ENCODE measurements around the gene CASR.
"Not testable (repeated sequence)": the region's sequence is repeated elsewhere in the genome, so short reads cannot be mapped to it uniquely, and the experiment has no call there.

- not testable (repeated sequence) for TF ChIP-seq CTCF (IDR thresholded peaks at IDR 0.05; ENCODE audit: low read length); EZH2 (IDR thresholded peaks at IDR 0.05; ENCODE audit: borderline replicate concordance, low read length)
Observed at GRCh38 chr3:122164983-122165382, 18.5 kb upstream of the CASR start.

All from OCI-LY1 (cell line).